ENCODE data around the gene KCTD16.

Gene KCTD16

DNA sequence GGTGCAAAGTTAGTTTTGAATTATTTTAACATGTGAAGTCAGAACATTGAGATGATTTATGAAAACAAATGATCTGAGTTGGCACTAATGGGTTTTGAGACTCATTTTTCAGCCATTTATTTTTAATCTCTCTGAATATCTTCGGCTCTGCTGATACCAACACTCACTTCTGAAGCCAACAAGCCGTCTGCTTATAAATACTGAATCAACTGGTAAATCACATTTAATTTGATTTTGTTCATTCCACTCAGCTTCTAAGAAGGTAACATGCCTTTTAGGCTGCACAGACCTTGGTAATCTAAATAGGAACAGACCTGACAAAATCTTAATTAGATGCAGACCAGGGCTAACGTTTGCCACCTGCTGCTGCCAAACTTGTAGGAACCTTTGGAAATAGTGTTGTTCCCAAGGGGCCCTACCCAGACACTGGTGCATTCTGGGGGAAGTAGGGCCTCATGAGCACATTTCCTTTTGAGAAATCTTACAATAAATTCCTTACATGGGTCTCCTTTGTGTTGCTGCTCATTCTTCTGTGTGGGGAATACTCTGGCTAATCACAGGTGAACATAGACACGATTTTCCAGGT is 182.2 kb downstream of the KCTD16 start:
- DNase-seq = no peak

DNA sequence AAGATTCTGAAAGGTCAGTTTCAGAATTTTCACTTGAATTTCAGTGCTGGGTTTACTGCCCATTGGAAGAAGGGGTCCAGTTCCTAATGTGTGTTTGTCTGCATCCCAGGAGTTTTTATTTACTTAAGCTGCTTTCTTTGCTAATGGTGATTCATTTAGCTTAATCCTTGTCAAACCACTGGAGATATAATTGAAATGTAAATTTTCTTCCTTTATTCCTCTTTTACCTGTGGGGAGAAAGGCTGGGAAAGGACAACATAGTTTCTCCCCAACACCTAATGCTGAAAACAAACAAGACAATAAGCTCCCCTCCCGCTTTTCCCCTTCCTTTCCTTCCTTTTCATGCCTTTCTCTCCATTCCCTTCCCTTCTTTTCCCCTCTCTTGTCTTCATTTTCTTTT is 185.8 kb downstream of the KCTD16 start:
- DNase-seq = no peak

DNA sequence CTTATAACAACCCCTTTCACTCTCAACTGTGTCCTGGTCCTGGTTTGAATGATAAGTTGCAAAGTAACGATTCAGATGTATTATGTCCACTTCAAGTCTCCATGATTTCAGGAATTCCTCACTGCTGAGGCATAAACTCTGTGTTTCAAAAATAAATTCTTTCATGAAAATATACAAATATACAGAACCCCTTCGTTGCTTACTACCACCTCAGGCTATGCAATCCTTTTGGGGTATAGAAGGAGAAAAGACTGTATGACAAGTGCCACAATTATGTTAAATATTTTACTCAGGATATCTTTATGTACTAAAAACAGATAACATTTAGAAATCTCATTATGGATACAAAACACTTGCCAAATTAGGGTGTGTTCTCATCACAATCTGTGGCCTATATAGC is 190.7 kb downstream of the KCTD16 start:
- no peak for DNase-seq

DNA sequence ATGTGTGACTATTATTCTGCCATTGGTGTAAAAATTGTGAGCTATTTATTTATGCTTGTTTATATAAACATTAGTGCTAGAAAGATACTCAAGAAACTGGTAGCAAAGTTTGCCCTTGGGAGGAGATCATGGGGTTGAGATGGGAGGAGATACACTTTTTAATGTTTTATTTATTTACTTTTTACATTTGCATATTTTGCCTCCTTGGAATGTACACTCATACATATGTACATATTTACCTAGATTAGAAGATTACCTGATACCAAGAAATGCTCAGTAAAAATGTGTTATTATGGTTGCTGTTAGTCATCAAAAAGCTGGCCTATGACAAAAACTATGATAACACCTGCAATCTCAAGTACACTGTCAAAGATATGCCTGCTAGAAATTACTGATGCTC is 195.2 kb downstream of the KCTD16 start:
- DNase-seq = no peak

DNA sequence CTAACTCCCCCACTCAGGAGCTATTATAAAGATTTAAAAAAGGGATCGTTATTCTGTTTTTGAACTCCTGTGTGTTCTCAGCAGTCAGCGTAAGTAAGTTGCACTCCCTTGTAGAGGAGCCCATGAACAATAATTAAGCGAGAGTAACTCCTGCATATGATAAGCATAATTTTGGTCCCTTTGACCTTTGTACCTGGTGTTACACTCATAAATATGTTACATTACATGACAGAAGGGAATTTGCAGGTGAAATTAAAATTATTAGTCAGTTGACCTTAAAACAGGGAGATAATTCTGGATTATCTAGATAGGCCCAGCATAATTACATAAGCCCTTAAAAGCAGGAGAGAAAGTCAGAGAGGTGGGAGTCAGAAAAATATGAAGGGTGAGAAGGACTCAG is 197.3 kb downstream of the KCTD16 start:
- DNase-seq = no peak

DNA sequence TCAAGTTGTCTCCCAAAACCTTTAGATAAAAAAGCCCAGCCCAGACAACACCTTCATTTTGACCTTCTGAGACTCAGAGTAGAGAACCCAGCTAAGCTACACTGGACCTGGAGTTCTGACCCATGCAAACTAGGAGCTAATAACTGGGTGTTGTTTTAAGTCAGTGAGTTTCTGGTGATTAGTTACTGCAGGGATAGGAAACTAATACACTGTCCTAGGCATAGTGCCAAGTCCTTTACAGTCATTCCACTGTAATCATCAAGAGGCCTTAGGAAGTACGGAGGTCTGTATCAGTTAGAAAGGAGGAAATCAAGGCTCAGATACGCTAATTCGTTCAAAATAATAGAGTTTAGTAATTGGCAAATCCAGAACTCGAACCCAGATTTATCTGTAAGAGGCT is 197.9 kb downstream of the KCTD16 start:
- DNase-seq = no peak

DNA sequence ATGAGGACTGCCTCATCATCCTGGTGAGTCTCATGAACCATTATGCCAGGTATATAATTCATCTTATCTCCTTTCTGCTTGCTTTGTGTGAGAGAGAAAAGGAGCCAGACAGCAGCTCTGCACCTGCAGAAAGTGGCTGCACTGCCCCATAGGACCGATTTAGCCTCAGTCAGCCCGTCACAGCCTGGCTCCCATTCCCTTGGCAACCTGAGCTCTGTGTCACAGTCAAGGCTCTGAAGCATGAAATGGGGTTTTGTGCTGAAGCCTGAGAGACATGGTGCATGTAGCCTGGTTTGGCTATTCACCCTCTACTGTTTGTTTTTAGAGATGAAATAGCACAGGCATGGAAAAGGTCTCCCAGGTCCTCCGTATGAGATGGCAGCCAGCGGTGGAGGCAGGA is 198.3 kb downstream of the KCTD16 start:
- no peak for DNase-seq

DNA sequence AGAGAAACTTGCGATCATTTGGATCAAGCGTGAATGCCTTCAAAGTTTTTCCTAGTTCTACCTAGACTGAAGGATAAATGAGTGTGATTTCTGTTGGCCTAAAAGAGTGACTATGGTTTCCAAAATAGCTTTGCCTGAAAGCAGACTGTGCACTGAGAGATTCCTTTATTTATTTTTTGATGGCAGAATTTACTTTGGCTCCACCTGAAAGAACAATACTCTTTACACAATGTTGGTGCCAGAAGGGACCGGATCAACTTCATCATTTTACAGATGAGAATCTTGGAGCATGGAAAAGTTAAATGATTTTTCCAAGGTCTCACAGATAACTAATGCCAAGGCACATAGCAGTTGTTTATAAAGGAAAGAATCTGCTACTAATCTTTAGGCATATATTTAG is 199.6 kb downstream of the KCTD16 start:
- no peak for DNase-seq

DNA sequence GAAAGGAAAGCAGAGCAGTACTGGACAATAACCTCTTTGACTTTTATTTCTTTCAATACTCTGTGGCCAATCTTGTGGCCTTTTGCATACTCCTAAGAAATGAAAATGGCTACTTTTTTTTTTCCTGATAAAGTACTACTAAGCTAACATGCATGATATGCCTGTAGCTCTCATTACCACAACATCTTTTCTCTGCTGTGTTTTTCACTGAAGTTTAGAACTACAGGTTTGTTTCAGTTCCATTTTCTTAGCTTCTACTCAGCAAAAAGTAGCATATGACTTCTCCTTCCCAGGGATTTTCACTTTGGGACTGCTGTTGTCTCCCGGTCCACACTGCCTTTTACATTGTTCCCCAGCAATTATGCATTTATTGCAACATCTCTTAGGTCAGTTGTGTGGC is 204.0 kb downstream of the KCTD16 start:
- no peak for DNase-seq

DNA sequence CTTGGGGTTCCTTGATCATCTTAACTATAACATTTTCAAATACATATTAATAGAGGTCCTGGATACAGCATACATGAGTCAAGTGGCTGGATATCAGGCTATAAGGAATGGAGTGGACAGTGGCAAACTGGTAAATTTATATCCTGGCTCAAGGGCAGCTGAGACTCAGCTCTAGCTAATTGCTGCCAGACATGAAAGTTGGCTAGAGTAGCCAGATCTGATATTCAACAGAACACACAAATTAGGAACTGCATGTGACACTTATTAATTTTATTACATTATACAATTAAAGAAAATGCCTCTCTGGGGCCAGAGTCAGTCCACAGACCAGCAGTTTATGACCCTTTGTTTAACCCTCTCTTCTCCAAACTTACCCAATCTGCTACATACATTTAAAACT is 206.5 kb downstream of the KCTD16 start:
- no peak for DNase-seq

DNA sequence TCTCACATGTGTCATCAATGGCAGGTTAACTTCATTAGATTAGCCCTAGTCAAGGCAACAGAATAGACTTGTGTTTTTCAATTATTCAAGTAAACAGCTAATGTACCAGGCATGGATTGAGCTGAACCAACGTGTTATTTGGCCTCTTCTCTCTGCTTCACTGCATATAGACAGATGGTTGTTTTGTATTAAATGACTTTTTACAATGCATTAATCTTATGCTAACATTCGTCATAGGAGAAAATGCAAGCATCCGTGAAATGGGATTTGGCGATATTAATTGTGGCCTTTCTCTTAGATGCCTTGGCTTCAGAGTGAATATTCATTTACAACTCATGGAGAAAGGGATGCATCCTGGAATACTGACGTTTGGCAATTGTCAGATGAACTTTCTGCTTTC is 208.0 kb downstream of the KCTD16 start:
- DNase-seq = no peak

DNA sequence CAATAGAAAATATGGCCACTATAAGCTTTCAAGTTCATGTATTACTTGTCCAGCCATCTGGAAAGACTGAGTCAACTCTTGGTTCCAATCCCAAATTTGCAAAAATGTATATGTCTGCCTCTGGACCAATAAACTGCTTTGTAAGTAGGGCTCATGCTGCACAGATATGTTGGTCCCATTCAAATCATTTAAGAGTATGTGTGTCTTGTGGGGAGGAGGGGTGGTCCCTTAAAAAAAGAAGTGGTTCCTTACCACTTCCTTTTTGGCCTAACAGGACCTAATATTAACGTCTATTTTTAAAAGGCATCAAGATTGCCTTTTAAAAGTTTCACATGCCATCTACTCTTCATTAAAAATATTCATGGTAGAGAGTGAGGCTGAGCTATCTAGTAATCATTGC is 214.9 kb downstream of the KCTD16 start:
- DNase-seq = no peak

DNA sequence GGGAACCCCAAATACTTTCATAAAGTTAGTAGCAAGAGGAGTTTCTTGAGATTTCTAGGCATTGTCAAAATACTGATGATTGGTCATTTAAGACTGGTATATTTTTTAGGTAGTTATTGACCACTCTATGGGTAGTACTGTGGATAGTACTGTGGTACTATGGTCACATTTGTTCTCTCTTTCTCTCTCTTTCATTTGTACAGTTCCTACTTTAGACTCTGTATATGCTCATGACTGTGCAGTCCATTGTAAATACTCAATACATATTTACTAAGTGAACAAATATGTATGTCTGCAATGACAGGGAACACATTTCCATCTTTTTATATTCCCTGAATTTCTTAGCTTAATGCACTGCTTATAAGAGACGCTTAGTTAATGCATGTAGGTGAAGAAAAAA is 215.6 kb downstream of the KCTD16 start:
- no peak for DNase-seq

DNA sequence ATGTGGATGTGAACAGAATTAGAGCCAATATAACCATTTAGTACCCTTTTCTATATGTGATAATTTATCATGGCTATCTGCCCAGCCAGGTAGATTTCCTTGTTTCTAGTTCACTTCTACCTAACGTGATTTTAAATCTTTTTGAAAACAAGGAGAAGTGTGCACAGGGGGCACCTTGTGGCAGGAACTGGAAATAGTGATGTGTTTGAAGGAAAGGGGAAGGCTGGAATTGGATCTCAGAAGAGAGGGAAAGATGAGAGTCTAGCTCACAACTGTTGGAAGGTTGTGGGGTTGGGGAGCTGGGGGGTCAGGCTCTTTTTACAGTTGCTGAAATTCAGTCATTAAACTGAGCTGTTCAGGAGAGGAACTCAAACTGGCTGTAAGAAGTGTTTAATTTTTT is 219.5 kb downstream of the KCTD16 start:
- no peak for DNase-seq

DNA sequence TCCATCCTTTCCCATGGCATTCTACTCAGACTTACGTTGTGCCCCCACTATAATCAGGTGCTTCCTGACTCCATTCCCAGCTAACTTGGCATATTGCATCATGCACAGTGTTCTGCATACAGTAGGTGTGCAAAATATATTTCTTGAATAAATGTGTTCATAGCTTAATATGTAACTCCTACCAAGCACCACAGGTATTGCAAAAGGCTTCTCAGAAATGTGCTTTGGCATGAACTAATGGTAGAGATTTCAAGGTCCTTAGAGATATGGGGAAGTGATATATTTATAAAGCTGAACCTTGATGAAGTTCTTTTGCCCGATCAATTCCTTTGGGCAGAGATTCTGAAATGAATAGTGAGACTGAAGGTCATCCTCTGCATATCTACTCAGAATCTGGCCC is 220.4 kb downstream of the KCTD16 start:
- no peak for DNase-seq

DNA sequence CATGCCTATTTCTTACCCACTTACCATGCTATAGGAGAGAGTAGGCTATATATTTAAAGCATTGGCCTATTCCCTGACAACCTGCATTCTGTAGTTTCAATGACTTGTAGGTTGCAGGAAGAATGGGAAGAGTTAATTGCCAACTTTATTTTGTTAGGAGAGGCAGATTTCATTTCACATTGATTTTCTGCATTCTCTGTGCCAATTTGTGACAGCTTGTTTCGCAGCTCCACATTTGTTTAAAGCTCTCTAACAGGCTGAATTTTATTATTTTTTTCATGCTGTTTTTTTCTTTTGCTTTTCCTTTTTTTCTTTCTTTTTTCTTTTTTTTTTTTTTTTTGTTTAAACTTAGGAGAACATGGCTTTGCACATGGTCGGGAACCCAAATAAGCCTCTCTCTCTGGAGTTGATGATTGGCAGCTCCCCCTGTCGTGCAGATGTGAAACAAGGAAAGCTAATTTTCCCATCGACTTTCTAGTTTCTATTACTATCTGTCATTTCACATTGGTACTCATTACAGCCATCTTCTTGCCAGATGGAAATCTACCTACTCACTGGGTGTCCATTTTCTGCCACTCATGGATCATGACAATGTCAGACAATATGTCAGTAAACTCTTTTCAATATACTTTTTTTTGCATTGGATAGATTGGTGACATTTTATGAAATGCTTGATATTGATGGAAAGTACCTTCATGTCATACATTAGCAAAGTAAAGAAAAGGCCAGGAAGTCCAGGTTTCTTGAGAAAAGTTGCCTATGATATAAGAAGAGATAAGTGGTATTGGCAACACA is 223.2 kb downstream of the KCTD16 start:
- DNase-seq = no peak

DNA sequence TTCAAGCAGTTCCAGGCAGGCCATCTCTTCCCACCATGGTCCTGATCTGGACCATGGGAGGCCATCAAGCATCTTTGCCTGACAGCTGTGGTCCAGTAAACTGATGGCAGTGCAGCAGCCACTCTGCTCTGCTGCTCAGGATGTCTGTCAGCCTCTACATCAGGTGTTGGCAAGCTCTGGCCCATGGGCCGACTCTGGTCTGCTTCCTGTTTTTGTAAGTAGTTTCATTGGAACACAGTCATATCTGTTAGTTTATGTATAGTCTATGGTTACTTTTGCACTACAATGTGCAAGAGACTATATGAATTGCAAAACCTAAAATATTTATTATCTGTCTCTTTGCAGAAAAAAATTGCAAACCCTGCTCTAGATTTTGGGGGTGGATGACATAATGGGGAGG is 225.0 kb downstream of the KCTD16 start:
- no peak for DNase-seq

DNA sequence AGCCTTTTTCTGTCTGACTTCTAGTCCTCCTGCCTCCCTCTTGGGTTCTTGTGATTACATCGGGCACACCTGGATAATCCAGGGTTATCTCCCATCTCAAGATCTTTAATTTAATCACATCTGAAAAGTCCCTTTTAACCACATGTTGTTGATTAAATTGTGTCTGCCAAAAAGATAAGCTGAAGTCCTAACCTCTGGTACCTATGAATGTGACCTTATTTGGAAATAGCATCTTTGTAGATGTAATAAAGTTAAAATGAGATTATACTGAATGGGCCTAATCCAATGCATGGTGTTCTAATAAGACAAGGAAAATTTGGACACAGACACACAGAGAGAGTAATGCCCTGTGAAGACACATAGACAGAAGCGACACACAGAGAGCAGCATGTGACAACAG is 232.4 kb downstream of the KCTD16 start:
- no peak for DNase-seq

DNA sequence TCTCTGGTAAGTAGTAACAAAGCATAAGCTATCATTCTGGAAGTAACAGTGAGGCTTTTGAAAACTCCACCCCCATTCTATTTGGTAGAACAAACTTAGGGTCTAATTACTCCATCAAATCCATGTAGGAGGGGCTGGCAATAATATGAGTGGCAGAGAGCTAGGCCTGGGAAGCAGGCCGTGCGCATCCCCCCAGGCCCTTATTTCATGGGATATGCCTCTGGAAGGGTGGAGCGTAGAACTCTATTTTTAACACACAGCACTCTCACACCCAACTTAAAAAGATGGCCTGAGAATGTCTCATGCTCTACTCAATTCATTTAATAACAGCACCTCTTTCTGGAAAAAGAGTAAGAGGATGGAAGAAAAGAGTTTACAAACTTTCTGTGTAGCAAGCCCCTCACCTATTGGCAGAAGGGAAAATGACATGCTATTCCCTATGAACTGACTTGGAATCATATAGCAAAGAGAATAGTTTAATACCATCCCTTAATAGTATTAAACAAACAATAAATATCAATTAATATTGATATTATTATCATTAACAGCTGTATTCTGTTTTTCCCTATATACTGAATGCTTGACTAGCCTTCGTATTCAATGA is 233.2 kb downstream of the KCTD16 start:
- no peak for DNase-seq

DNA sequence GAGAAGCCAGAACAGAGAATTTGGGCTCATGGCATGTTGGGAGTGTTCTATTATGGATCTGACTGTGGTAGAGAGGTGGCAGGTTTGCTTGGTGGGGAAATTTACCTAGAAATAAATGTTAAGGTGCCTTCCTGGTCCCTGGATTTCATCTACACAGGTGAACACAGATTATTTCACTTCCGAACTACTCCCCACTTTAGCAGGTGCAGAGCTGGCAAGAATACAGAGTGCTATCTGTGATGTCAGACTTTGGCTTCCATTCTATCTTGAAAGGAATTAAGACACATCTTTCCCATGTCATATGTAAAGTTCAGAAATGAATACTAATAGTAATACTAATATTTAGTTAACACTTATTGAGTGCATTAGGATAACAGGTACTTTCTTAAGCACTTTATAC is 234.0 kb downstream of the KCTD16 start:
- no peak for DNase-seq

DNA sequence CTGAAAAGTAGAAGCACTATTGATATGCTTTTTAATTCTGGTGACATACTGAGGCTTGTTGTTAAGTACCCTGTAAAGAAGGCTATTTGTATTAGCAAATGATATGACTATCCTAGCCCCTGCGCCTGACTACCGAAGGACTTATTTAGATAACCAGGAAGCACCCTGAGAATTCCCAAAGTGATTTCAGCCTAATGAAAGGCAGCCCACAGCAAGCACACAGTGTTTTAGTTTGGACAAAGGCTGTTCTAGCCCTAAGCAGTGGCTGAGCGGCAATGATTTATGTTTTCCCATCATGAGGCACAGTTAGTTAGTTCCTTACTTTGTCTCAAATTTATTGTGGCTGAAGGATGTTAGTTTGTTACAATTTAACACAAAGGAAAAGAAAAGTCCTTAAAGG is 235.3 kb downstream of the KCTD16 start:
- no peak for DNase-seq

DNA sequence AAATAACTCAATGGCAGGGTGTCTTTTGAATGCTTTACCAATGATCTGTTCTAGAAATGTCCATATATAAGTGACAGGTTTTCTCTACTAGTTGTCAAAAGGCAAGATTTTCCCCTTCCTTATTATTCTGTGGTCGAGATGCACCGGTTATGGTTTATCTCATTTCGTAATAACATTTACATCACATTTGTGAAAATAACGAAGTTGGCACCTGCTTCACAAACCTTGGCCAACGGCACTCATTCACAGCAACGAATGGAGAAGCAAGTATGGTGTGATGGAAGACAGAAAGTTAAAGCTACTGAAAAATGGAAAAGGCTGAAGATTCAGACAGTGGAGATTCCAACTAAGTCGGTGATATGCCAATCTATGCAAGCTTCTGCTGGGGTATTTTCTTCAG is 235.8 kb downstream of the KCTD16 start:
- no peak for DNase-seq

DNA sequence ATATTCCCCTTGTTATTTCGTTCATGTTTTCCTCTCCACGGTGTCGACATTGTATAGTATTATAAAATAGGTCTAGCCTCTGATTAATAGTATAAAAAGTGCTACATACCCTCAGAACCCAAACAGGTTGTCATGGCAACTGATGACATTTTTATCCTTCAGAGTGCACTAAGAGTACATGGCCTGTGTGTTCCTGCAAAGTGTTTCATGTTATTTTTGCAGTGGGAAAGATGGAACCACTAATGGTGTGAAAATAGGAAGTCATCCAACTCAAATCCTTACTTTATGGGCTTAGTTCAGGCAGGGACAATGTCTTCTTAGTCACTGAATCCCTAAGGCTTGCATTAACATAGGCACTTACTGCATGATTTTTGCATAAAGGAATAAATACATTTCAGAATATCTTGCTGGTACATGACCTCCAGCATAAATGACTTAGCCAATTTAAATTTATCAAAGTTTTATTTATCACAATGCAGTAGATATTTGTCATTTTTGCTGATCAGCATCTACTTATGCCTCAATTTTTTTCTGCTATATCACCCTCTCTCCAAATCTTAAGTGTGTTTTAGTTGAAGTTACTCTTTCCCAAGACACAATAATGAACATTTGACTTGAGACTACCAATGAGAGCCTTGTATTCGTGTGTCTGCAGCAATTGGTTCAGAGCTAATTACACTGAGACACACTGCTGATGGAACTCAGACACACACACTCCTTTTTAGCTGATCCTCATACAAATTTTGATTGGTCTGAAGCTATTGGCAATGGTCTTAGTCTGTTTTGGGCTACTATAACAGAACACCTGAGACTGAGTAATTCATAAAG is 243.7 kb downstream of the KCTD16 start:
- DNase-seq = no peak

DNA sequence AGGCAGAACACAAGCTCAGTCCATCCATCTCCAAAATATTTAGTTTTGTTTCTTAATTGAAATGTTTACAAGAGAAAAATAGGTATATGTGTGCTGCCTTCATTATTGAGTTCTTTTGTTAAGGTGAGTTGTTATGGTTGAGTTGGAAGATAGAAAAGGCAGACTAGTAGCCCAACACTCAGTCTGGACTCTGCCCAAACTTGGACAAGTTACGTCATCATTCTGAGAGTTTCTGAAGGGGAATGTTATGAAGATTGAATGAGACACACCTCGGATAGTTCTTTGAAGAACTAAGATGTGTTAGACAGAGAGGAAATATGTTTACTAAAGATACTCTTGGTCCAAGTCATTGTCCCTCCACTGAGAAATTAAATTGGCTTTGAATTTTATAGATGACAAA is 245.5 kb downstream of the KCTD16 start:
- DNase-seq = no peak

Data from CD4-positive, alpha-beta T cell treated with Interleukin-4 for 1 hour (primary cell).